DND-41 (cell line): ENCODE results near the gene PTX3.

Experiments
- ATAC-seq: fragments of 200-7000 bp; cut with Tn5 transposase; 3 replicates; pipeline ENCODE4 v1.9.1; 2021; ENCODE audit warnings: low read depth; ENCODE audit not compliant: insufficient read depth
- DNase-seq: peaks from one replicate; pipeline ENCODE4 v3.0.0-alpha.2; 2020
- H2AFZ ChIP-seq: 2 replicates; pipeline ENCODE4 v1.6.0; 2012; ENCODE audit warnings: low read depth, low read length
- H3K27ac ChIP-seq: 2 replicates; pipeline ENCODE4 v1.5.1; 2012; ENCODE audit warnings: low read length, inconsistent platforms
- H3K27me3 ChIP-seq: fragments of 200-600 bp; sonication (generic); 2 replicates; pipeline ENCODE4 v1.6.0; 2012; ENCODE audit warnings: low read length, mild to moderate bottlenecking, inconsistent platforms; ENCODE audit not compliant: insufficient read depth, poor library complexity
- H3K36me3 ChIP-seq: 2 replicates; pipeline ENCODE4 v1.5.1; 2012; ENCODE audit warnings: low read length, inconsistent platforms; ENCODE audit not compliant: insufficient read depth
- H3K4me1 ChIP-seq: 2 replicates; pipeline ENCODE4 v1.5.1; 2012; ENCODE audit warnings: mild to moderate bottlenecking, low read length; ENCODE audit not compliant: insufficient read depth
- H3K4me2 ChIP-seq: 2 replicates; pipeline ENCODE4 v1.6.0; 2012; ENCODE audit warnings: mild to moderate bottlenecking, moderate library complexity, low read length, inconsistent platforms; ENCODE audit not compliant: insufficient read depth
- H3K4me3 ChIP-seq, 2 experiments: fragments of 200-600 bp in 1 of 2; shearing (Covaris generic) in 1 of 2; 2 replicates each; pipeline ENCODE4 v1.5.1; 2012 to 2016; ENCODE audit warnings: inconsistent platforms in 2 of 2, low read length in 2 of 2, mild to moderate bottlenecking in 2 of 2, low read depth in 1 of 2, moderate library complexity in 1 of 2
- H3K79me2 ChIP-seq: 2 replicates; pipeline ENCODE4 v1.6.0; 2012; ENCODE audit warnings: low read length, inconsistent platforms; ENCODE audit not compliant: insufficient read depth
- H3K9ac ChIP-seq: 2 replicates; pipeline ENCODE4 v1.6.0; 2012; ENCODE audit warnings: low read depth, mild to moderate bottlenecking, inconsistent platforms, low read length, moderate library complexity
- H3K9me3 ChIP-seq: 2 replicates; pipeline ENCODE4 v1.5.1; 2012; ENCODE audit warnings: low read length, moderate library complexity, mild to moderate bottlenecking, inconsistent platforms; ENCODE audit not compliant: insufficient read depth, severe bottlenecking
- H4K20me1 ChIP-seq: 2 replicates; pipeline ENCODE4 v1.6.0; 2012; ENCODE audit warnings: low read length; ENCODE audit not compliant: insufficient read depth
- EZH2 ChIP-seq: IDR thresholded peaks from 3 replicates; pipeline ENCODE4 v1.6.1; 2012; ENCODE audit warnings: borderline replicate concordance, low read depth, mild to moderate bottlenecking, moderate library complexity, low read length, inconsistent platforms; ENCODE audit not compliant: severe bottlenecking
- TF ChIP-seq, protein P1 (sequence below): IDR thresholded peaks from 2 replicates; pipeline ENCODE4 v1.5.1; 2012; ENCODE audit warnings: borderline replicate concordance, low read length, moderate library complexity, mild to moderate bottlenecking; ENCODE audit not compliant: poor library complexity, severe bottlenecking; ENCODE audit errors: extremely low read depth

PTX3 gene

DNA sequence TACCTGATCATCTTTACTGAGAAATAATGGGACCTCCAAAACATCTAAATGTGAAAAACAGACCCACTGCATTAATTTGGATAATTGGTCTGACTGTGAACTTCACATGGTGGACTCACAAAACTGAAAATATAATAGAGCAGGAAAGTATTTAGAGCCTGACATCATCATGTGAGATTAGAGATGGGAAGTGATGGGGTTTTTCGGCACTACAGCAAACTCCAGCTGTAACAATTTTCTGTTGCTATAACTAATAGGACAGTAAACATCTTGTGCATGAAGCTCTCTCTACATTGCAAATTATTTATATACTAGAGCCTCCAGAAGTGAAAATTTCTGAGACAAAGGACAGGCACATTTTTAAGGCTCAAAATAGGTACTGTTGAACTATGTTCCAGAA, 34.4 kb downstream of the PTX3 start:
- H3K4me1 ChIP-seq: no peaks in the 10 kb centered on the region
- no peaks in the 10 kb centered on the region for H4K20me1 ChIP-seq
- no peak overlapping the region for H3K9ac ChIP-seq
- H3K4me3 ChIP-seq: no peak overlapping the region
- no peaks in the 10 kb centered on the region for H3K79me2 ChIP-seq
- H2AFZ ChIP-seq: no peak overlapping the region
- H3K27me3 ChIP-seq: no peaks in the 10 kb centered on the region
- DNase-seq: no peak
- no peaks in the 10 kb centered on the region for H3K36me3 ChIP-seq
- TF ChIP-seq, protein P1, sequence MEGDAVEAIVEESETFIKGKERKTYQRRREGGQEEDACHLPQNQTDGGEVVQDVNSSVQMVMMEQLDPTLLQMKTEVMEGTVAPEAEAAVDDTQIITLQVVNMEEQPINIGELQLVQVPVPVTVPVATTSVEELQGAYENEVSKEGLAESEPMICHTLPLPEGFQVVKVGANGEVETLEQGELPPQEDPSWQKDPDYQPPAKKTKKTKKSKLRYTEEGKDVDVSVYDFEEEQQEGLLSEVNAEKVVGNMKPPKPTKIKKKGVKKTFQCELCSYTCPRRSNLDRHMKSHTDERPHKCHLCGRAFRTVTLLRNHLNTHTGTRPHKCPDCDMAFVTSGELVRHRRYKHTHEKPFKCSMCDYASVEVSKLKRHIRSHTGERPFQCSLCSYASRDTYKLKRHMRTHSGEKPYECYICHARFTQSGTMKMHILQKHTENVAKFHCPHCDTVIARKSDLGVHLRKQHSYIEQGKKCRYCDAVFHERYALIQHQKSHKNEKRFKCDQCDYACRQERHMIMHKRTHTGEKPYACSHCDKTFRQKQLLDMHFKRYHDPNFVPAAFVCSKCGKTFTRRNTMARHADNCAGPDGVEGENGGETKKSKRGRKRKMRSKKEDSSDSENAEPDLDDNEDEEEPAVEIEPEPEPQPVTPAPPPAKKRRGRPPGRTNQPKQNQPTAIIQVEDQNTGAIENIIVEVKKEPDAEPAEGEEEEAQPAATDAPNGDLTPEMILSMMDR: no peak
- no peak for TF ChIP-seq EZH2
- H3K4me2 ChIP-seq: no peak overlapping the region
- ATAC-seq: no peak
- no peak overlapping the region for H3K27ac ChIP-seq
- H3K9me3 ChIP-seq: no peaks in the 10 kb centered on the region

DNA sequence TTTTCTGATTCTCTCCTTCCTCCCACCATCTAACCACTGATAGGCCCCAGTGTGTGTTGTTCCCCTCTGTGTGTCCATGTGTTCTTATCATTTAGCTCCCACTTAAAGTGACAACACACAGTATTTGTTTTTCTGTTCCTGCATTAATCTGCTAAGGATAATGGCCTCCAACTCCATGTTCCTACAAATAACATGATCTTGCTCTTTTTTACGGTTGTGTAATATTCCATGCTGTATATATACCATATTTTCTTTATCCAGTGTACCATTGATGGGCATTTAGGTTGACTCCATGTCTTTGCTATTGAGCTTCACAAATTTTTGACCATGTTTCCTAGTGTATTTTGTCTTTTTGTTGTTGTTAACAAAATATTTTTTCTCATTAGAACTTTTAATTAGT, 36.0 kb downstream of the PTX3 start:
- H3K9me3 ChIP-seq: no peaks in the 10 kb centered on the region
- no peaks in the 10 kb centered on the region for H3K79me2 ChIP-seq
- TF ChIP-seq, protein P1: no peak
- no peak for TF ChIP-seq EZH2
- H4K20me1 ChIP-seq: no peaks in the 10 kb centered on the region
- no peak overlapping the region for H3K4me3 ChIP-seq
- DNase-seq (no peak), ATAC-seq (no peak)
- no peaks in the 10 kb centered on the region for H3K36me3 ChIP-seq
- no peak overlapping the region for H3K27ac ChIP-seq
- H3K27me3 ChIP-seq: no peaks in the 10 kb centered on the region
- no peak overlapping the region for H3K4me2 ChIP-seq
- H3K4me1 ChIP-seq: no peaks in the 10 kb centered on the region
- no peak overlapping the region for H2AFZ ChIP-seq
- no peak overlapping the region for H3K9ac ChIP-seq

- no peak overlapping the region for H2AFZ ChIP-seq
- no peak overlapping the region for H3K4me3 ChIP-seq
- no peaks in the 10 kb centered on the region for H3K4me1 ChIP-seq
- no peaks in the 10 kb centered on the region for H4K20me1 ChIP-seq
- no peak for DNase-seq
- TF ChIP-seq EZH2: no peak
- TF ChIP-seq, protein P1: no peak
- no peaks in the 10 kb centered on the region for H3K36me3 ChIP-seq
- no peak overlapping the region for H3K27ac ChIP-seq
- H3K9ac ChIP-seq: no peak overlapping the region
- H3K27me3 ChIP-seq: no peaks in the 10 kb centered on the region
- no peak for ATAC-seq
- no peaks in the 10 kb centered on the region for H3K79me2 ChIP-seq
- H3K4me2 ChIP-seq: no peak overlapping the region
- H3K9me3 ChIP-seq: no peaks in the 10 kb centered on the region
Observed at GRCh38 chr3:157475921-157476414, 39.3 kb downstream of the PTX3 start.

GRCh38 chr3:157477441-157477840, 40.8 kb downstream of the PTX3 start:
- H3K9me3 ChIP-seq: no peaks in the 10 kb centered on the region
- no peak overlapping the region for H2AFZ ChIP-seq
- no peak overlapping the region for H3K9ac ChIP-seq
- ATAC-seq: no peak
- no peaks in the 10 kb centered on the region for H4K20me1 ChIP-seq
- DNase-seq: no peak
- H3K4me1 ChIP-seq: no peaks in the 10 kb centered on the region
- no peak overlapping the region for H3K27ac ChIP-seq
- H3K4me2 ChIP-seq: no peak overlapping the region
- no peaks in the 10 kb centered on the region for H3K27me3 ChIP-seq
- H3K36me3 ChIP-seq: no peaks in the 10 kb centered on the region
- H3K4me3 ChIP-seq: no peak overlapping the region
- TF ChIP-seq EZH2: no peak
- TF ChIP-seq, protein P1: no peak
- no peaks in the 10 kb centered on the region for H3K79me2 ChIP-seq
